ENCODE measurements around the gene FAM170B. TPM values are rescaled to one million over a fixed set of nuclear protein-coding genes. Genes with fewer than 3 reads are reported as not detected.

FAM170B gene
- total and polyA plus RNA-seq, 2 of the 4 experiments (the other 2 are of a cell fraction) = not detected

- Histone ChIP-seq H3K4me2 (ENCODE audit: low read depth, low read length) (no peak overlapping the region), H3K36me3 (ENCODE audit: control insufficient read depth, insufficient read depth, low read length) (no peaks in the 10 kb centered on the region), H3K4me3 (ENCODE audit: insufficient read depth, low read depth, low read length) (no peak overlapping the region), H3K18ac (ENCODE audit: low read depth, low read length) (no peak overlapping the region), H3K9me3 (ENCODE audit: control insufficient read depth, insufficient read depth, low read length) (no peaks in the 10 kb centered on the region), H3K79me1 (ENCODE audit: low read depth in 1 of 2, low read length in 2 of 2) (no peaks in the 10 kb centered on the region), H2BK5ac (ENCODE audit: low read depth, low read length, poor library complexity, severe bottlenecking) (no peak overlapping the region), H2AFZ (replicated peaks; ENCODE audit: low read length, poor library complexity) (no peak overlapping the region), H3K56ac (ENCODE audit: extremely low read depth, insufficient read depth, low read length) (no peak overlapping the region), H4K8ac (ENCODE audit: low read depth in 2 of 2, low read length in 2 of 2) (no peak overlapping the region), H3K9me1 (ENCODE audit: insufficient read depth, low read length) (peaks cover 3% of the 10 kb centered on the region; the same call in 1 of the 2 replicates), H3K27me3 (ENCODE audit: control insufficient read depth, insufficient read depth, low read length) (peaks cover 41% of the 10 kb centered on the region), H4K20me1 (ENCODE audit: insufficient read depth, low read length) (no peaks in the 10 kb centered on the region), H3K4me1 (ENCODE audit: control insufficient read depth, insufficient read depth, low read length) (peaks cover 5% of the 10 kb centered on the region), H2AK9ac (replicated peaks; ENCODE audit: low read depth, low read length, poor library complexity) (no peak overlapping the region), H2BK120ac (ENCODE audit: low read depth, low read length) (no peak overlapping the region), H3K4ac (ENCODE audit: low read depth, low read length) (no peak overlapping the region), H3K14ac (replicated peaks; ENCODE audit: low read depth, low read length) (no peak overlapping the region), H3K23ac (ENCODE audit: low read depth, low read length) (no peak overlapping the region), H2BK15ac (ENCODE audit: low read depth, low read length) (no peak overlapping the region), H2AK5ac (ENCODE audit: low read depth, low read length) (no peak overlapping the region), H4K5ac (ENCODE audit: low read depth, low read length) (no peak overlapping the region), H2BK20ac (ENCODE audit: low read depth, low read length) (no peak overlapping the region), H3K9ac (ENCODE audit: low read depth, low read length) (no peak overlapping the region), H3K27ac (ENCODE audit: insufficient read depth, low read length) (no peak overlapping the region), H4K91ac (ENCODE audit: insufficient read depth, low read depth, low read length) (no peak overlapping the region)
- TF ChIP-seq BHLHE40 (IDR thresholded peaks at IDR 0.05; ENCODE audit: low read depth, low read length) (no peak), SMC3 (IDR thresholded peaks at IDR 0.05; ENCODE audit: low read depth, low read length) (no peak), FOS (IDR thresholded peaks at IDR 0.05; ENCODE audit: low read depth, low read length) (no peak)
- dilution Hi-C loops (cut with HindIII; ENCODE audit: low sequenced_read_pairs, unreplicated experiment) = no loop called here
- no peak for ATAC-seq (ENCODE audit: low read depth)
- no CpG with 5 or more reads among the region's 2 CpGs for WGBS, 2 experiments (ENCODE audit: extremely low coverage in 2 of 2, insufficient read length in 1 of 2)
- POLR2A ChIA-PET (ENCODE audit: unreplicated experiment) = no interaction called here
- CTCF ChIA-PET = no interaction called here
- in situ Hi-C loops (cut with MboI; ENCODE audit: low sequenced_read_pairs) = no loop called here
- BruUV-seq (replicated peaks) = no TSS peak
- no peak for DNase-seq
- intact Hi-C loops (cut with micrococcal nuclease) = no loop called here
Observed at GRCh38 chr10:49132362-49132737, 1.5 kb downstream of the FAM170B start.

Data from IMR-90 (cell line).